GM23248 (cell line): ENCODE results near the gene DHTKD1. TPM values are rescaled to one million over a fixed set of nuclear protein-coding genes. Genes with fewer than 3 reads are reported as not detected.

Experiments used
- DNase-seq: peaks from one replicate; pipeline ENCODE4 v3.0.0-alpha.2; 2015
- H2AFZ ChIP-seq: fragments of 200-600 bp; sonication (generic); 2 replicates; pipeline ENCODE4 v1.6.1; 2016; ENCODE audit warnings: antibody characterized with exemption
- H3F3A ChIP-seq: fragments of 200-600 bp; sonication (generic); 2 replicates; pipeline ENCODE4 v1.6.1; 2016; ENCODE audit warnings: mild to moderate bottlenecking, antibody characterized with exemption, mixed run types; ENCODE audit not compliant: insufficient read depth
- H3K27ac ChIP-seq: fragments of 200-600 bp; sonication (generic); 2 replicates; pipeline ENCODE4 v1.5.1; 2016; ENCODE audit warnings: mild to moderate bottlenecking
- H3K27me3 ChIP-seq: fragments of 200-600 bp; sonication (generic); replicated peaks from 2 replicates; pipeline ENCODE4 v1.6.1; 2016; ENCODE audit warnings: mild to moderate bottlenecking; ENCODE audit not compliant: insufficient read depth
- H3K36me3 ChIP-seq: fragments of 200-600 bp; sonication (generic); 2 replicates; pipeline ENCODE4 v1.6.1; 2016; ENCODE audit warnings: low read depth, mild to moderate bottlenecking
- H3K4me1 ChIP-seq: fragments of 200-600 bp; sonication (generic); 2 replicates; pipeline ENCODE4 v1.6.1; 2016; ENCODE audit warnings: mild to moderate bottlenecking; ENCODE audit not compliant: insufficient read depth
- H3K4me2 ChIP-seq: fragments of 200-600 bp; sonication (generic); one replicate; pipeline ENCODE4 v1.6.1; 2016; ENCODE audit warnings: mild to moderate bottlenecking; ENCODE audit not compliant: unreplicated experiment
- H3K4me3 ChIP-seq: fragments of 200-600 bp; sonication (generic); 2 replicates; pipeline ENCODE4 v1.5.1; 2016; ENCODE audit warnings: mild to moderate bottlenecking
- H3K79me2 ChIP-seq: fragments of 200-600 bp; sonication (generic); 2 replicates; pipeline ENCODE4 v1.6.1; 2016; ENCODE audit warnings: mild to moderate bottlenecking; ENCODE audit not compliant: insufficient read depth
- H3K9ac ChIP-seq: fragments of 200-600 bp; sonication (generic); 2 replicates; pipeline ENCODE4 v1.6.1; 2016; ENCODE audit warnings: mild to moderate bottlenecking
- H3K9me2 ChIP-seq: fragments of 200-600 bp; sonication (generic); 2 replicates; pipeline ENCODE4 v1.6.1; 2016; ENCODE audit warnings: mixed run types, mild to moderate bottlenecking, moderate library complexity; ENCODE audit not compliant: insufficient read depth
- H3K9me3 ChIP-seq: fragments of 200-600 bp; sonication (generic); one replicate; pipeline ENCODE4 v1.6.1; 2017; ENCODE audit warnings: low read depth
- H4K20me1 ChIP-seq: fragments of 200-600 bp; sonication (generic); 2 replicates; pipeline ENCODE4 v1.6.0; 2016; ENCODE audit not compliant: insufficient read depth
- EZH2 ChIP-seq: fragments of 200-600 bp; sonication (generic); IDR thresholded peaks from 2 replicates; pipeline ENCODE4 v1.6.1; 2018; ENCODE audit warnings: antibody characterized with exemption, mild to moderate bottlenecking; ENCODE audit not compliant: insufficient read depth, poor library complexity, severe bottlenecking
- EZH2phosphoT487 ChIP-seq: fragments of 200-600 bp; sonication (generic); IDR thresholded peaks from 2 replicates; pipeline ENCODE4 v1.6.1; 2018; ENCODE audit warnings: antibody characterized with exemption, moderate library complexity, mild to moderate bottlenecking, low read depth; ENCODE audit not compliant: insufficient read depth
- WGBS, 2 experiments: methylation state at CpG; one replicate each; pipeline ENCODE4 v1.1.6; 2015 to 2017; ENCODE audit warnings: low lambda C conversion rate in 2 of 2, low coverage in 1 of 2; ENCODE audit errors: missing lambda C conversion rate in 2 of 2; 5-methylcytosine and 5-hydroxymethylcytosine counted together
- in situ Hi-C: fragments of 300-500 bp; cut with MboI; formaldehyde crosslinking; loops from 2 replicates; pipeline ENCODE4 v1.15.0; 2020
- polyA plus RNA-seq: library from polyadenylated mRNA; unstranded; fragments of >200 nt; fragmentation: Nextera tagmentation; extraction: Ambion mirVana; gene quantifications from 2 replicates; pipeline ENCODE4 v1.2.1, GENCODE V29; 2016
- total RNA-seq: library from RNA; depleted of rRNA; stranded (reverse); fragments of >200 nt; shearing (Covaris generic); gene quantifications from 2 replicates; pipeline ENCODE4 v1.2.3, GENCODE V29; 2014

Gene DHTKD1
- total and polyA plus RNA-seq, 2 experiments from 2014 or later, result 6.8 to 8.2 TPM

- no peak overlapping the region for H3K4me3 ChIP-seq
- in situ Hi-C loops, result no loop called here
- H3K79me2 ChIP-seq, result no peaks in the 10 kb centered on the region
- H3K4me1 ChIP-seq, result no peaks in the 10 kb centered on the region
- no peak overlapping the region for H3K4me2 ChIP-seq
- H2AFZ ChIP-seq, result no peak overlapping the region
- H3K27me3 ChIP-seq, result no peaks in the 10 kb centered on the region
- no peaks in the 10 kb centered on the region for H3K9me2 ChIP-seq
- no peak overlapping the region for H3K9ac ChIP-seq
- no peaks in the 10 kb centered on the region for H3F3A ChIP-seq
- no peaks in the 10 kb centered on the region for H3K9me3 ChIP-seq
- H3K27ac ChIP-seq, result no peak overlapping the region
- no peak for TF ChIP-seq EZH2phosphoT487
- TF ChIP-seq EZH2, result no peak
- H4K20me1 ChIP-seq, result no peaks in the 10 kb centered on the region
- DNase-seq, result no peak
- H3K36me3 ChIP-seq, result peaks cover 20% of the 10 kb centered on the region; the same call in 1 of the 2 replicates
- WGBS, 2 experiments, result 95 to 97% methylated on average over 14 of the region's 14 CpGs
Measured at GRCh38 chr10:12156367-12157123, 87.8 kb downstream of the DHTKD1 start.

- H3K4me3 ChIP-seq, result no peak overlapping the region
- H3K79me2 ChIP-seq, result no peaks in the 10 kb centered on the region
- H3K27ac ChIP-seq, result no peak overlapping the region
- no peaks in the 10 kb centered on the region for H4K20me1 ChIP-seq
- H3F3A ChIP-seq, result no peaks in the 10 kb centered on the region
- H3K9me2 ChIP-seq, result no peaks in the 10 kb centered on the region
- TF ChIP-seq EZH2phosphoT487 (no peak), EZH2 (no peak)
- H3K36me3 ChIP-seq, result peaks cover 28% of the 10 kb centered on the region; the same call in 1 of the 2 replicates
- no peak overlapping the region for H3K4me2 ChIP-seq
- H3K4me1 ChIP-seq, result no peaks in the 10 kb centered on the region
- no peak overlapping the region for H2AFZ ChIP-seq
- H3K9me3 ChIP-seq, result no peaks in the 10 kb centered on the region
- 95 to 98% methylated on average over 3 of the region's 3 CpGs for WGBS, 2 experiments
- DNase-seq, result no peak
- no peaks in the 10 kb centered on the region for H3K27me3 ChIP-seq
- in situ Hi-C loops, result no loop called here
- H3K9ac ChIP-seq, result no peak overlapping the region
Measured at GRCh38 chr10:12158111-12158510, 89.4 kb downstream of the DHTKD1 start.

GRCh38 chr10:12160664-12161063, 91.9 kb downstream of the DHTKD1 start:
- Histone ChIP-seq H3K79me2 (no peaks in the 10 kb centered on the region), H2AFZ (no peak overlapping the region), H3K4me1 (no peaks in the 10 kb centered on the region), H4K20me1 (no peaks in the 10 kb centered on the region), H3K4me3 (no peak overlapping the region), H3K4me2 (no peak overlapping the region), H3F3A (0 out of 2 replicates have a peak, but pooled peaks cover 7% of the 10 kb centered on the region), H3K9me3 (no peaks in the 10 kb centered on the region), H3K27me3 (no peaks in the 10 kb centered on the region), H3K36me3 (peaks cover 30% of the 10 kb centered on the region; the same call in 1 of the 2 replicates), H3K27ac (no peak overlapping the region), H3K9me2 (no peaks in the 10 kb centered on the region), H3K9ac (no peak overlapping the region)
- DNase-seq, result no peak
- WGBS, 2 experiments, result 94 to 95% methylated on average over 5 of the region's 5 CpGs
- TF ChIP-seq EZH2, result no peak
- no peak for TF ChIP-seq EZH2phosphoT487
- in situ Hi-C loops, result no loop called here

- no peaks in the 10 kb centered on the region for H3K9me3 ChIP-seq
- H3F3A ChIP-seq, result 0 out of 2 replicates have a peak, but pooled peaks cover 7% of the 10 kb centered on the region
- H2AFZ ChIP-seq, result no peak overlapping the region
- no peak for DNase-seq
- H3K9me2 ChIP-seq, result no peaks in the 10 kb centered on the region
- no peak overlapping the region for H3K4me2 ChIP-seq
- TF ChIP-seq EZH2, result no peak
- no peak for TF ChIP-seq EZH2phosphoT487
- no peak overlapping the region for H3K9ac ChIP-seq
- H3K4me1 ChIP-seq, result no peaks in the 10 kb centered on the region
- no peaks in the 10 kb centered on the region for H3K79me2 ChIP-seq
- H4K20me1 ChIP-seq, result no peaks in the 10 kb centered on the region
- no peak overlapping the region for H3K4me3 ChIP-seq
- H3K27ac ChIP-seq, result no peak overlapping the region
- 94 to 99% methylated on average over 6 of the region's 6 CpGs for WGBS, 2 experiments
- in situ Hi-C loops, result no loop called here
- H3K36me3 ChIP-seq, result peaks cover 48% of the 10 kb centered on the region
- H3K27me3 ChIP-seq, result no peaks in the 10 kb centered on the region
Measured at GRCh38 chr10:12162927-12163326, 94.2 kb downstream of the DHTKD1 start.
